H7 (cell line): Measurements from ENCODE around the gene SHISA3. TPM values are rescaled to one million over a fixed set of nuclear protein-coding genes. Genes with fewer than 3 reads are reported as not detected.

Source experiments
- DNase-seq: peaks from one replicate; pipeline ENCODE4 v3.0.0; 2012
- H3K27me3 ChIP-seq: 2 replicates; pipeline ENCODE4 v1.6.0; 2011; ENCODE audit warnings: mild to moderate bottlenecking, low read length; ENCODE audit not compliant: control insufficient read depth, insufficient read depth
- H3K36me3 ChIP-seq: replicated peaks from 2 replicates; pipeline ENCODE4 v1.5.1; 2011; ENCODE audit warnings: low read length; ENCODE audit not compliant: control insufficient read depth, insufficient read depth
- H3K4me3 ChIP-seq: 2 replicates; pipeline ENCODE4 v1.5.1; 2011; ENCODE audit warnings: low read depth, mild to moderate bottlenecking, control low read depth, low read length, moderate library complexity; ENCODE audit not compliant: insufficient read depth
- total RNA-seq: library from RNA; depleted of rRNA; stranded (reverse); fragments of >200 nt; shearing (Covaris generic); gene quantifications from 2 replicates; pipeline ENCODE4 v1.2.3, GENCODE V29; 2014

The SHISA3 gene
- total RNA-seq, 1 experiment from 2014 or later, result 2.2 TPM

- DNase-seq, result peak; percentile 41
- Histone ChIP-seq H3K36me3 (no peaks in the 10 kb centered on the region), H3K27me3 (peaks cover 68% of the 10 kb centered on the region), H3K4me3 (peak overlapping the region; percentile 61)
Measured at GRCh38 chr4:42399393-42399792, 2.1 kb downstream of the SHISA3 start.

DNA sequence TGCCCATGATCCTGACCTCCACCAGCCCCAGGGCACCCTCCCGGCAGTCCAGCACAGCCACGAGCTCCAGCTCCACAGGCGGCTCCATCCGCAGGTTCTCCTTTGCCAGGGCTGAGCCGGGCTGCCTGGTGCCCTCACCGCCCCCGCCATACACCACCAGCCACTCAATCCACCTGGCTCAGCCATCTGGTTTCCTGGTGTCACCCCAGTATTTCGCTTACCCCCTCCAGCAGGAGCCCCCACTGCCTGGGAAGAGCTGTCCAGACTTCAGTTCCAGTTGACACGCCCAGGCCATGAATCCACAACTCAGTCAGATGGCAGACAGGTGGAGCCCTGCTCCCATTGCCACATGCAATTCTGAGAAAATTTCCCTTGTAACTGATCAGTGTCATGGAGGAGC, 3.9 kb downstream of the SHISA3 start:
- H3K36me3 ChIP-seq, result no peaks in the 10 kb centered on the region
- peaks cover 51% of the 10 kb centered on the region for H3K27me3 ChIP-seq
- H3K4me3 ChIP-seq, result no peak overlapping the region
- DNase-seq, result peak; percentile 26

DNA sequence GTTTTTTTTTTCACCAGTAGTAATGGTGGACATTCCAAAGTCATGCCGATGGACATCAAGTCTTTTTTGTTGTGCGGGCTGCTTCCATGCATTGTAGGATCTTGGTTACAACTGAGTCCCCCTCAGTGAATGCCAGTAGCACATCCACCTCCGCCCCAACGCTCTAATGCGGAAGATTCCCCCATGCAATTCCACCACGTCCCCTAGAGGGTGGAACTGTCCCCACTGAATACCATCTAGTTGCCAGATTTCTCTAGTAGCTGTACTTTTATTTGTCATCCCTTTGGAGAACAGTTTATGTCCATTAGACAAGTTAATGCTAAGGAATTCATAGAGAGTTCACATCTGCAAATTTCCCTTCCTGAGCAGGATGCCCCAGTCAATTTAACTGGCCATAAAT, 6.7 kb downstream of the SHISA3 start:
- peaks cover 24% of the 10 kb centered on the region for H3K27me3 ChIP-seq
- DNase-seq, result peak; percentile 77
- no peaks in the 10 kb centered on the region for H3K36me3 ChIP-seq
- H3K4me3 ChIP-seq, result no peak overlapping the region

GRCh38 chr4:42410446-42410845, 13.2 kb downstream of the SHISA3 start:
- H3K4me3 ChIP-seq, result no peak overlapping the region
- peaks cover 5% of the 10 kb centered on the region for H3K27me3 ChIP-seq
- no peaks in the 10 kb centered on the region for H3K36me3 ChIP-seq
- no peak for DNase-seq

- peaks cover 6% of the 10 kb centered on the region for H3K27me3 ChIP-seq
- no peak for DNase-seq
- H3K4me3 ChIP-seq, result no peak overlapping the region
- no peaks in the 10 kb centered on the region for H3K36me3 ChIP-seq
Measured at GRCh38 chr4:42411803-42412202, 14.5 kb downstream of the SHISA3 start.

- no peaks in the 10 kb centered on the region for H3K36me3 ChIP-seq
- no peak for DNase-seq
- H3K4me3 ChIP-seq, result no peak overlapping the region
- peaks cover 6% of the 10 kb centered on the region for H3K27me3 ChIP-seq
Measured at GRCh38 chr4:42412251-42412650, 15.0 kb downstream of the SHISA3 start.

GRCh38 chr4:42415281-42415680, 18.0 kb downstream of the SHISA3 start:
- H3K36me3 ChIP-seq, result no peaks in the 10 kb centered on the region
- peaks cover 6% of the 10 kb centered on the region for H3K27me3 ChIP-seq
- no peak for DNase-seq
- no peak overlapping the region for H3K4me3 ChIP-seq

- H3K27me3 ChIP-seq, result peaks cover 6% of the 10 kb centered on the region
- no peaks in the 10 kb centered on the region for H3K36me3 ChIP-seq
- no peak overlapping the region for H3K4me3 ChIP-seq
- DNase-seq, result no peak
Measured at GRCh38 chr4:42416017-42416416, 18.7 kb downstream of the SHISA3 start.

GRCh38 chr4:42417550-42417949, 20.3 kb downstream of the SHISA3 start:
- Histone ChIP-seq H3K4me3 (no peak overlapping the region), H3K36me3 (no peaks in the 10 kb centered on the region), H3K27me3 (peaks cover 6% of the 10 kb centered on the region)
- no peak for DNase-seq

- Histone ChIP-seq H3K36me3 (no peaks in the 10 kb centered on the region), H3K4me3 (no peak overlapping the region), H3K27me3 (peaks cover 4% of the 10 kb centered on the region)
- no peak for DNase-seq
Measured at GRCh38 chr4:42420140-42420539, 22.9 kb downstream of the SHISA3 start.

DNA sequence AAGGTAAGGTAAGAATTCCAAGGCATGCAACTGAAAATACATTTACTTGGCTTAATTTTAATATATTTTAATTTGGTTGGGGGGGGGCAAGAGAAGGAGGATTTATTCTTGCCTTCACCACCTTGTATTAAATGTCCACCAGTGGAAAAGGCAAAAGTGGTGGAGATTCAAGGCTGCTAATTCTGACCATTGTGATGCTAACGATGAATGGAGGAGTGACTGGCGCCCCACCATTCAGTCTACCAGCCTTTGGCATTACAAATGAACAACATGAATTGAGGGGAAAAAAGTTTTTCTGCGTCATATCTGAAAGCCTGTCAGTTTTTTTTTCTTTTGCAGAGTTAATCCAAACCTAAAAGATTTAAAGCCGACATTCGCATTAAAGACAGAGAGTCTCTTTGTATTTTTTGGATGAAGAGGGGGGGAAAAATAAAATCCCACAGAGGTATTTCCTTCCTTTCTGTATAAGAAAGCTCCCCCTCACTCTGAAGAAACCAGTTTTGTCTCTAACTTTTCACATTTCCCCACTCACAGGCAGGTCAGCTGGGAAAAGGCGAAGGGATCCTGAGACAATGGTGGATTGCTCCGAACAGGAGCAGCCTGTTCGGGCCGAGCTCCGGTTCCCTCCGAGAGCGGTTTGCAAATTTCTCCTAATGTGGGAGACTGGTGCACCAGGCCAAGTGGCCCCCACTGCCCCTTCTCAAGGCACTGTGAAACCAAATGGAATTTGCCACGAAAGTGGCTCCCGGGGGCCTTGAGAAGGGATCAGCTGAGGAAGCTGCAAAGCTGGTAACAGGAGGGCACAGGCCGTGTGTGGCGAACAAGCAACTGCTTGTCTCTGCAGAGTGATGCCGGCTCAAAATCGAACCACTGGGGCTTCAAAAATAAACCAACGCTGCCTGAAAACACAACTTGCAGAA, 28.1 kb downstream of the SHISA3 start:
- H3K4me3 ChIP-seq, result no peak overlapping the region
- peak; percentile 28 for DNase-seq
- no peaks in the 10 kb centered on the region; the same call in 1 of the 2 replicates for H3K36me3 ChIP-seq
- peaks cover 12% of the 10 kb centered on the region for H3K27me3 ChIP-seq

DNA sequence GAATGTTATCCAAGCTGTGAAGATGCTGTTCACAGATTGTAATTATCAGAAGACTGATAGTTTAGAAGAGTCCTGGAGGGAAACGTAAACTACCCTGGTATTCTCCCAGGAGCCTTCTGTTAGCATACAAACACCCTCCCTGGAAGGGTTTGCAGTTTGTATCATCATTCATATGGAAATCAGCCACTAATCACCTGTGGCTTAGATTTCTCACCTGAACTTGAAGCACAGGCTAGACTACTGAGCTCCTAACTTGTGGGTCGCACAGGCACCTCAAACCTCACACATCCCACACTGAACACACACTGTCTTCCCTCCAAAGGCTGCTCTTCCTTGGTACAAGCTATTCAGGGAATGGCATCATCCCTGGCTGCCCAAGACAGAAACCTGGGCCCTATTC, 30.7 kb downstream of the SHISA3 start:
- Histone ChIP-seq H3K27me3 (peaks cover 12% of the 10 kb centered on the region), H3K4me3 (no peak overlapping the region), H3K36me3 (no peaks in the 10 kb centered on the region; the same call in 1 of the 2 replicates)
- peak; percentile 30 for DNase-seq

GRCh38 chr4:42436928-42437565, 39.8 kb downstream of the SHISA3 start:
- no peak for DNase-seq
- Histone ChIP-seq H3K27me3 (no peaks in the 10 kb centered on the region), H3K4me3 (no peak overlapping the region), H3K36me3 (no peaks in the 10 kb centered on the region)

- Histone ChIP-seq H3K4me3 (no peak overlapping the region), H3K27me3 (no peaks in the 10 kb centered on the region), H3K36me3 (no peaks in the 10 kb centered on the region)
- no peak for DNase-seq
Measured at GRCh38 chr4:42440083-42440482, 42.8 kb downstream of the SHISA3 start.

DNA sequence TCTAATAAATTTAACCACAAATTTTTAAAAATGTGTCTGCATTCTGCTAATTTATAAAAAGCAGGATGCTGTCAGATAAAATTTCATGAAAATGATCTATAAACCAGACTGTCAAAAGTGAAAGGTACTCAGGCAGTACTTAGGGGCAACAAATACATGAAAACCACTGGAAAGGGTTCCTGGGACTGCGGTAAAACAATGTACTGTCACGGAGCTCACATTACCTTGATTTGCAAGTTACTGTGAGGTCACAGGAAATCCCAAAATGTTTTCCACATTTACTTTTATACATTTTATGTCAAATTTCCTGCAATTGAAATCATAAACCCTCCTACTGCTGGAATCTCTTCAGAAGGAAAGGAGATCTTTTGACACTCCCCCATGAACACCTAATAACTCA, 45.3 kb downstream of the SHISA3 start:
- Histone ChIP-seq H3K36me3 (no peaks in the 10 kb centered on the region), H3K4me3 (no peak overlapping the region), H3K27me3 (no peaks in the 10 kb centered on the region)
- no peak for DNase-seq
